GM12874 (cell line): ENCODE data around the gene RPAP2.

Experiments
- CTCF ChIP-seq: IDR thresholded peaks from 2 replicates; pipeline ENCODE4 v1.5.1; 2011; ENCODE audit warnings: low read depth, mild to moderate bottlenecking, control low read depth, low read length, moderate library complexity; ENCODE audit not compliant: insufficient read depth

RPAP2 gene

GRCh38 chr1:92354259-92354658 lies 55.4 kb downstream of the RPAP2 start:
- no peak for TF ChIP-seq CTCF

GRCh38 chr1:92356956-92357355 lies 58.1 kb downstream of the RPAP2 start:
- TF ChIP-seq CTCF: no peak

- TF ChIP-seq CTCF: no peak
These were observed 61.1 kb downstream of the RPAP2 start for GRCh38 chr1:92359986-92360385.

GRCh38 chr1:92362970-92363369 lies 64.1 kb downstream of the RPAP2 start:
- TF ChIP-seq CTCF: no peak

- no peak for TF ChIP-seq CTCF
These were observed 64.5 kb downstream of the RPAP2 start for GRCh38 chr1:92363401-92363800.

- no peak for TF ChIP-seq CTCF
These were observed 66.7 kb downstream of the RPAP2 start for GRCh38 chr1:92365378-92366039.

- no peak for TF ChIP-seq CTCF
These were observed 67.2 kb downstream of the RPAP2 start for GRCh38 chr1:92366040-92366395.
